GM23248 (cell line): ENCODE data around the gene IL2RA. TPM values are rescaled to one million over a fixed set of nuclear protein-coding genes. Genes with fewer than 3 reads are reported as not detected.

ENCODE experiments used
- DNase-seq: peaks from one replicate; pipeline ENCODE4 v3.0.0-alpha.2; 2015
- H2AFZ ChIP-seq: fragments of 200-600 bp; sonication (generic); 2 replicates; pipeline ENCODE4 v1.6.1; 2016; ENCODE audit warnings: antibody characterized with exemption
- H3F3A ChIP-seq: fragments of 200-600 bp; sonication (generic); 2 replicates; pipeline ENCODE4 v1.6.1; 2016; ENCODE audit warnings: mild to moderate bottlenecking, antibody characterized with exemption, mixed run types; ENCODE audit not compliant: insufficient read depth
- H3K27ac ChIP-seq: fragments of 200-600 bp; sonication (generic); 2 replicates; pipeline ENCODE4 v1.5.1; 2016; ENCODE audit warnings: mild to moderate bottlenecking
- H3K27me3 ChIP-seq: fragments of 200-600 bp; sonication (generic); replicated peaks from 2 replicates; pipeline ENCODE4 v1.6.1; 2016; ENCODE audit warnings: mild to moderate bottlenecking; ENCODE audit not compliant: insufficient read depth
- H3K36me3 ChIP-seq: fragments of 200-600 bp; sonication (generic); 2 replicates; pipeline ENCODE4 v1.6.1; 2016; ENCODE audit warnings: low read depth, mild to moderate bottlenecking
- H3K4me1 ChIP-seq: fragments of 200-600 bp; sonication (generic); 2 replicates; pipeline ENCODE4 v1.6.1; 2016; ENCODE audit warnings: mild to moderate bottlenecking; ENCODE audit not compliant: insufficient read depth
- H3K4me2 ChIP-seq: fragments of 200-600 bp; sonication (generic); one replicate; pipeline ENCODE4 v1.6.1; 2016; ENCODE audit warnings: mild to moderate bottlenecking; ENCODE audit not compliant: unreplicated experiment
- H3K4me3 ChIP-seq: fragments of 200-600 bp; sonication (generic); 2 replicates; pipeline ENCODE4 v1.5.1; 2016; ENCODE audit warnings: mild to moderate bottlenecking
- H3K79me2 ChIP-seq: fragments of 200-600 bp; sonication (generic); 2 replicates; pipeline ENCODE4 v1.6.1; 2016; ENCODE audit warnings: mild to moderate bottlenecking; ENCODE audit not compliant: insufficient read depth
- H3K9ac ChIP-seq: fragments of 200-600 bp; sonication (generic); 2 replicates; pipeline ENCODE4 v1.6.1; 2016; ENCODE audit warnings: mild to moderate bottlenecking
- H3K9me2 ChIP-seq: fragments of 200-600 bp; sonication (generic); 2 replicates; pipeline ENCODE4 v1.6.1; 2016; ENCODE audit warnings: mixed run types, mild to moderate bottlenecking, moderate library complexity; ENCODE audit not compliant: insufficient read depth
- H3K9me3 ChIP-seq: fragments of 200-600 bp; sonication (generic); one replicate; pipeline ENCODE4 v1.6.1; 2017; ENCODE audit warnings: low read depth
- H4K20me1 ChIP-seq: fragments of 200-600 bp; sonication (generic); 2 replicates; pipeline ENCODE4 v1.6.0; 2016; ENCODE audit not compliant: insufficient read depth
- EZH2 ChIP-seq: fragments of 200-600 bp; sonication (generic); IDR thresholded peaks from 2 replicates; pipeline ENCODE4 v1.6.1; 2018; ENCODE audit warnings: antibody characterized with exemption, mild to moderate bottlenecking; ENCODE audit not compliant: insufficient read depth, poor library complexity, severe bottlenecking
- EZH2phosphoT487 ChIP-seq: fragments of 200-600 bp; sonication (generic); IDR thresholded peaks from 2 replicates; pipeline ENCODE4 v1.6.1; 2018; ENCODE audit warnings: antibody characterized with exemption, moderate library complexity, mild to moderate bottlenecking, low read depth; ENCODE audit not compliant: insufficient read depth
- WGBS, 2 experiments: methylation state at CpG; one replicate each; pipeline ENCODE4 v1.1.6; 2015 to 2017; ENCODE audit warnings: low lambda C conversion rate in 2 of 2, low coverage in 1 of 2; ENCODE audit errors: missing lambda C conversion rate in 2 of 2; 5-methylcytosine and 5-hydroxymethylcytosine counted together
- in situ Hi-C: fragments of 300-500 bp; cut with MboI; formaldehyde crosslinking; loops from 2 replicates; pipeline ENCODE4 v1.15.0; 2020
- polyA plus RNA-seq: library from polyadenylated mRNA; unstranded; fragments of >200 nt; fragmentation: Nextera tagmentation; extraction: Ambion mirVana; gene quantifications from 2 replicates; pipeline ENCODE4 v1.2.1, GENCODE V29; 2016
- total RNA-seq: library from RNA; depleted of rRNA; stranded (reverse); fragments of >200 nt; shearing (Covaris generic); gene quantifications from 2 replicates; pipeline ENCODE4 v1.2.3, GENCODE V29; 2014

The IL2RA gene
- total and polyA plus RNA-seq, 2 experiments from 2014 or later, result not detected

- Histone ChIP-seq H3K9me2 (no peaks in the 10 kb centered on the region), H3K9me3 (no peaks in the 10 kb centered on the region), H3K4me2 (no peak overlapping the region), H3K79me2 (no peaks in the 10 kb centered on the region), H3F3A (no peaks in the 10 kb centered on the region), H3K27me3 (peaks cover 51% of the 10 kb centered on the region), H4K20me1 (no peaks in the 10 kb centered on the region), H3K4me3 (no peak overlapping the region), H2AFZ (no peak overlapping the region), H3K36me3 (no peaks in the 10 kb centered on the region), H3K9ac (no peak overlapping the region), H3K4me1 (no peaks in the 10 kb centered on the region), H3K27ac (no peak overlapping the region)
- DNase-seq, result no peak
- in situ Hi-C loops, result no loop called here
- 59 to 66% methylated on average over 5 of the region's 5 CpGs for WGBS, 2 experiments
- no peak for TF ChIP-seq EZH2
Observed at GRCh38 chr10:6056411-6057135, 5.6 kb downstream of the IL2RA start.

- no peaks in the 10 kb centered on the region for H3K79me2 ChIP-seq
- H3F3A ChIP-seq, result no peaks in the 10 kb centered on the region
- no peak overlapping the region for H3K9ac ChIP-seq
- peaks cover 45% of the 10 kb centered on the region for H3K27me3 ChIP-seq
- no peak for DNase-seq
- no peak overlapping the region for H2AFZ ChIP-seq
- H3K4me3 ChIP-seq, result no peak overlapping the region
- in situ Hi-C loops, result no loop called here
- no peak overlapping the region for H3K4me2 ChIP-seq
- H3K9me3 ChIP-seq, result no peaks in the 10 kb centered on the region
- 59 to 68% methylated on average over 4 of the region's 4 CpGs for WGBS, 2 experiments
- no peak overlapping the region for H3K27ac ChIP-seq
- no peaks in the 10 kb centered on the region for H3K9me2 ChIP-seq
- H4K20me1 ChIP-seq, result no peaks in the 10 kb centered on the region
- H3K4me1 ChIP-seq, result no peaks in the 10 kb centered on the region
- TF ChIP-seq EZH2phosphoT487 (no peak), EZH2 (no peak)
- H3K36me3 ChIP-seq, result no peaks in the 10 kb centered on the region
Observed at GRCh38 chr10:6055929-6056328, 6.2 kb downstream of the IL2RA start.

GRCh38 chr10:6054884-6055283, 7.3 kb downstream of the IL2RA start:
- Histone ChIP-seq H2AFZ (no peak overlapping the region), H3K4me1 (no peaks in the 10 kb centered on the region), H3F3A (no peaks in the 10 kb centered on the region), H3K27ac (no peak overlapping the region), H3K9me2 (no peaks in the 10 kb centered on the region), H4K20me1 (no peaks in the 10 kb centered on the region), H3K4me3 (no peak overlapping the region), H3K9me3 (no peaks in the 10 kb centered on the region), H3K9ac (no peak overlapping the region), H3K36me3 (no peaks in the 10 kb centered on the region), H3K4me2 (no peak overlapping the region), H3K27me3 (peaks cover 39% of the 10 kb centered on the region), H3K79me2 (no peaks in the 10 kb centered on the region)
- in situ Hi-C loops, result no loop called here
- no peak for DNase-seq
- WGBS, 2 experiments, result 80% methylated on average over 5 of the region's 5 CpGs
- no peak for TF ChIP-seq EZH2phosphoT487
- no peak for TF ChIP-seq EZH2

GRCh38 chr10:6053816-6054631, 8.1 kb downstream of the IL2RA start:
- 74 to 83% methylated on average over 15 to 18 of the region's 18 CpGs for WGBS, 2 experiments
- H3K27me3 ChIP-seq, result peaks cover 32% of the 10 kb centered on the region
- H3K4me3 ChIP-seq, result no peak overlapping the region
- no peak for DNase-seq
- H3K27ac ChIP-seq, result no peak overlapping the region
- H3K9me3 ChIP-seq, result no peaks in the 10 kb centered on the region
- in situ Hi-C loops, result no loop called here
- no peak for TF ChIP-seq EZH2
- no peak for TF ChIP-seq EZH2phosphoT487
- H3K9ac ChIP-seq, result no peak overlapping the region
- no peaks in the 10 kb centered on the region for H4K20me1 ChIP-seq
- no peaks in the 10 kb centered on the region for H3F3A ChIP-seq
- H3K4me1 ChIP-seq, result no peaks in the 10 kb centered on the region
- H3K9me2 ChIP-seq, result no peaks in the 10 kb centered on the region
- no peak overlapping the region for H3K4me2 ChIP-seq
- no peak overlapping the region for H2AFZ ChIP-seq
- H3K79me2 ChIP-seq, result no peaks in the 10 kb centered on the region
- no peaks in the 10 kb centered on the region for H3K36me3 ChIP-seq
